HG03558 (cell line): ENCODE data around the gene CDHR3.
"Not testable (repeated sequence)": the region's sequence is repeated elsewhere in the genome, so short reads cannot be mapped to it uniquely, and the experiment has no call there.

Experiments used
- ATAC-seq: cut with Tn5 transposase; IDR thresholded peaks from one replicate; pipeline ENCODE4 v1.9.1; 2021; ENCODE audit warnings: moderate number of reproducible peaks; ENCODE audit not compliant: unreplicated experiment; ENCODE audit errors: extremely low read depth

The CDHR3 gene

GRCh38 chr7:105963038-105963667 is at the start of gene CDHR3:
TSS of gene CDHR3 (plus strand) at chr7:105963264. CDS start at chr7:105963319, 55 bp downstream.
- ATAC-seq, result no peak

GRCh38 chr7:105913947-105914346 is 49.1 kb upstream of the CDHR3 start:
- no peak for ATAC-seq

GRCh38 chr7:105916603-105917002 is 46.5 kb upstream of the CDHR3 start:
- ATAC-seq, result no peak

- ATAC-seq, result no peak
These were observed 45.4 kb upstream of the CDHR3 start for GRCh38 chr7:105917659-105918058.

GRCh38 chr7:105920766-105921165 is 42.3 kb upstream of the CDHR3 start:
- no peak for ATAC-seq

GRCh38 chr7:105924945-105925344 is 38.1 kb upstream of the CDHR3 start:
- peak; percentile 43 for ATAC-seq

GRCh38 chr7:105926131-105926530 is 36.9 kb upstream of the CDHR3 start:
- ATAC-seq, result no peak

- ATAC-seq, result no peak
These were observed 31.9 kb upstream of the CDHR3 start for GRCh38 chr7:105931179-105931578.

GRCh38 chr7:105932835-105933477 is 30.1 kb upstream of the CDHR3 start:
- no peak for ATAC-seq

- no peak for ATAC-seq
These were observed 28.4 kb upstream of the CDHR3 start for GRCh38 chr7:105934572-105935185.

GRCh38 chr7:105935250-105935649 is 27.8 kb upstream of the CDHR3 start:
- no peak for ATAC-seq

- ATAC-seq, result no peak
These were observed 25.7 kb upstream of the CDHR3 start for GRCh38 chr7:105937411-105937810.

GRCh38 chr7:105940109-105940508 is 23.0 kb upstream of the CDHR3 start:
- ATAC-seq, result no peak

GRCh38 chr7:105941596-105941995 is 21.5 kb upstream of the CDHR3 start:
- no peak for ATAC-seq

- no peak for ATAC-seq
These were observed 19.6 kb upstream of the CDHR3 start for GRCh38 chr7:105943486-105943885.

GRCh38 chr7:105945848-105946247 is 17.2 kb upstream of the CDHR3 start:
- ATAC-seq, result no peak

GRCh38 chr7:105951597-105951996 is 11.5 kb upstream of the CDHR3 start:
- no peak for ATAC-seq

- no peak for ATAC-seq
These were observed 10.0 kb upstream of the CDHR3 start for GRCh38 chr7:105952917-105953595.

GRCh38 chr7:105954711-105955110 is 8.4 kb upstream of the CDHR3 start:
- no peak for ATAC-seq

GRCh38 chr7:105955651-105956466 is 7.2 kb upstream of the CDHR3 start:
- ATAC-seq, result not testable (repeated sequence)
